Renal cortex interstitium (tissue), 11 donors: Measurements from ENCODE around the gene CLEC11A. TPM values are rescaled to one million over a fixed set of nuclear protein-coding genes. Genes with fewer than 3 reads are reported as not detected.
"Not testable (repeated sequence)": the region's sequence is repeated elsewhere in the genome, so short reads cannot be mapped to it uniquely, and the experiment has no call there.

Experiments used
- DNase-seq, 11 donors: peaks; one replicate each; pipeline ENCODE4 v3.0.0-alpha.2; 2013; ENCODE audit warnings: low read depth in 9 of 11, low spot score in 4 of 11; ENCODE audit errors: extremely low read depth in 1 of 11
- polyA plus RNA-seq, 3 donors: library from polyadenylated mRNA; unstranded; fragments of 120-200 nt; gene quantifications; one replicate each; pipeline ENCODE4 v1.2.1, GENCODE V29; 2013; ENCODE audit not compliant: insufficient read length in 3 of 3

Gene CLEC11A
- polyA plus RNA-seq, 3 donors = 18.5 to 37.9 (median 37.6) TPM

DNA sequence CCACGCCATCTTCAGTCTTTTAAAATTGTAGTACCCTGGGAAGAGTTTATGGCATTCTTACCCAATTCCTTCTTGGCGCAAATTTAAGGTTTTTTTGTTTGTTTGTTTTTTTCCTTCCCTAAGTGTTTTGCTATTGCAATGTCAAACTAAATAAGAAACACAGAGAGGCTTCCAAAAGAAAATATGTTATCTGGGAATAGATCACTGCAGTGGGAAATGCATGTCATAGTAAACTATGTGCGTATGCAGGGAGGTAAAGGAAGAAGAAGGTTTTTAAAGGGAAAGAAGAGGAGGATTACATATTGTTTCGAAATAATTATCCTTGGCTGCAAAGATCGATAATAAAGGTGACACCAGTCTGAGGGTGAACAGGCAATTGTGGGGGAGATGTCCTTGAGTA, 13.2 kb downstream of the CLEC11A start:
- no peak for DNase-seq

DNA sequence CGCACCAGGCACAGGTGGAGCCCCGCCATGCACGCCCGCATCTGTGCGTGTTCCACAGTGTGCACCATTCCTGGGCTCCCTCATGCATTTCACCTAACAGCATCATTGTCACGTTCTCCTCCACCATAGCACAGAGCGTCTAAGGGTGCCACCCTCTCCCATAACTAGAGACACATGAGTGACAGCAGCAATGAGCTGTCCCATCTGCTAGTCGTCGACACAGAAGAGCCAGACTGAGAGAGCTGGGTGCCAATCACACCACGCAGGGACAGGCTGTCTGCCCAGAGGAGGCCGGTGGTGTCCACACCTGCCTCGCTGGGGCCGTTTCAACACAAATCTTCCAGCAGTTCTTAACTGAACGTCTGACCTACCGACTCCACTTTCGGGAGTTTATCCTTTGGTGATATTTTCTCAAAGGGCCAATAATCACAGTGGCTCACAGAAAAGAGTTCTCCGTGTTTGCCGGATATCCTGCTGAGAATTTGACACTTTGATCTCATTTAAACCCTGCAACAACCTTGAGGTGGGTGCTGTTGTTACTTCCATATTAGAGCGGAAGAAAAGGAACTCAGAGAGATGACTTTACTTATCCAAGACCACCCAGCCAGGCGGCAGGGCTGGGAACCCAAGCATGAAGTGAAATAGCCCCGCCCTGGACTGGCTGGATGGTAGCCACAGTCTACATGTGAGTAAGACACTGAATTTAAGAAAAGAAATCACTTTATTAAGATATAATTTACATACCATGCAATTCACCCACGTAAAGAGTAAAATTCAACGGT, 16.2 kb downstream of the CLEC11A start:
- no peak for DNase-seq

DNA sequence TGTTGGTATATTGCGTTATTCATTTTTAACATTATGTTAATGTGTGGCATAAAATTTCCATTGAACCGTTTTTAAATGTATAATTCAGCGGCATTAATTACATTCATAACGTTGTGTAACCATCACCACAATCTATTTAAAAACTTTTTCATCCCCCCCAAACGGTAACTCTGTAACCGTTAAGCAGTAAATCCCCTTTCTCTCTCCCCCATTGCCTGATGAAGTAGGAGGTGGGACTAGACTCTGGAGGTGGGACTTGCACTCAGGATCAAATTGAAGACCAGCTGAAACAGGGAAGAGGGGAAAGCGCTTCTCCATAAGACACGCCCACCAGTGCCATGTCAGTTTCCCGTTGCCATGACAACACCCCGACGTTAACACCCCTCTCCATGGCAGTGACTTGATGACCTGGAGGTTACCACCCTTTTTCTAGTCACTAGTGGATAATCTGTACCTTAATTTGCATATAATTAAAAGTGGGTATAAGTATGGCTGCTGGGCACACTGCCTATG, 16.8 kb downstream of the CLEC11A start:
- no peak for DNase-seq

DNA sequence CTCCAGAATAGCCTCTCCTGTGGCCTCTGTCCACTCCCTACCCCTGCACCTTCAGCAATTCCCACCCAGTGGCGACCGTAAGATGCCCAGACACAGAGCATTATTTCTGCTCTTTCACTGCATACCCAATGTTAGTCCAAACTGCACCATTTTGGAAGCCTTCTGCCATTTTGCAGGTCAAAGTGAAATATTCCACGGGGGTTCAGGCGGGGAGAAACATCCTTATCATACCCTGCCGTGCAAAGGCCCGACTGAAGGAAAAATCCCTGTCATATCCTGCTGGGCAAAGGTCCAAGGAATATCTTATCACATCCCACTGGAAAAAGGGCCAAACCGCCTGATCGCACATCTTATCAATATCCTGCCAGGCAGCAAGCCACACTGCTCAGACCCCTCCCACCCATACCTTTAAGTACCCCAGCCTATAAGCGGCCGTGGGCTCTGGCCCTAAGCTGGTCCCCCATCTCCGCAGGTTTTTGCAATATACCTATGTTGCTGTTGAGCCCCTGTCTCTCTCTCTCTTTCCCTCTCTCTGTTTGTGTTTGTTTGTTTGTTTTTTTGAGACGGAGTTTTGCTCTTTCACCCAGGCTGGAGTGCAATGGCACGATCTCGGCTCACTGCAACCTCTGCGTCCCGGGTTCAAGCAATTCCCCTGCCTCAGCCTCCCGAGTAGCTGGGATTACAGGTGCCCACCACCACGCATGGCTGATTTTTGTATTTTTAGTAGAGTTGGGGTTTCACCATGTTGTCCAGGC, 18.2 kb downstream of the CLEC11A start:
- no peak for DNase-seq

DNA sequence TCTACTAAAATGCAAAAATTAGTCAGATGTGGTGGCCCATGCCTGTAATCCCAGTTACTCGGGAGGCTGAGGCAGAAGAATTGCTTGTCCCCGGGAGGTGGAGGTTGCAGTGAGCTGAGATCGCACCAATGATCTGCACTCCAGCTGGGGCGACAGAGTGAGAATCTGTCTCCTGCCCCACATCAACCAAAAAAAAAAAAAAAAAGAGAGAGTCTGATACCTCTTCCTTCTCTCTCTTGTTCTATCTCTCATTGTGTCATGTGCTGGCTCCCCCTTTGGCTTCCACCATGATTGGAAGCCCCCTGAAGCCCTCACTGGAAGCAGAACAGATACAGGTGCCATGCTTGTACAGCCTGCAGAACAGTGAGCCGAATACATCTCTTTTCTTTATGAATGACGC, 20.4 kb downstream of the CLEC11A start:
- no peak for DNase-seq

DNA sequence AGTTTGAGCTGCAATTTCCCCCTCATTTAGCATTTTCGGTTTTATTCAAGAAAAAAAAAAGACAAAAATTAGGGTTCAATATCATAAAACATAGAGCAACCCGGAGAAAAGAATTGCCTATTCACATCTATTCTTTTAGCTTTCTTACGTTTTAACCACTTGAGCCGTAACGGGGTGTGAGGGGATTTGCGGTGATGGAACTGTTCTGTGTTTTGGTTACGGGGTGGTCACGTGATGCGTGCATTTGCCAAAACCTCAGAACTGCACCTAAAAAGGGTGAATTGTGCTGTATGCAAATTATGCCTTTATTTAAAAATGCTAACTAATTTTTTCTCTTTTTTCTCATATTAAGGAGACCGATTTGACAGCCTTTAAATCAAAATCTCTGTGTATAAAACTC, 22.1 kb downstream of the CLEC11A start:
- DNase-seq = no peak

DNA sequence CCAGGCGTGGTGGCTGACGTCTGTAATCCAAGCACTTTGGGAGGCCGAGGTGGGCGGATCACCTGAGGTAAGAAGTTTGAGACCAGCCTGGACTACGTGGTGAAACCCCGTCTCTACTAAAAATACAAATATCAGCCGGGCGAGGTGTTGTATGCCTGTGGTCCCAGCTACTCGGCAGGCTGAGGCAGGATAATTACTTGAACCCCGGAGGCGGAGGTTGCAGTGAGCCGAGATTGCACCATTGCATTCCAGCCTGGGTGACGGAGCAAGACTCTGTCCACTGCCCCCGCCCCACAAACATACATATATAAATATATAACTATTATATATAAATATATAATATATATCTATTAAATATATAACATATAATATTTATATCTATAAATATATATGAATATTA, 24.0 kb downstream of the CLEC11A start:
- not testable (repeated sequence) for DNase-seq

DNA sequence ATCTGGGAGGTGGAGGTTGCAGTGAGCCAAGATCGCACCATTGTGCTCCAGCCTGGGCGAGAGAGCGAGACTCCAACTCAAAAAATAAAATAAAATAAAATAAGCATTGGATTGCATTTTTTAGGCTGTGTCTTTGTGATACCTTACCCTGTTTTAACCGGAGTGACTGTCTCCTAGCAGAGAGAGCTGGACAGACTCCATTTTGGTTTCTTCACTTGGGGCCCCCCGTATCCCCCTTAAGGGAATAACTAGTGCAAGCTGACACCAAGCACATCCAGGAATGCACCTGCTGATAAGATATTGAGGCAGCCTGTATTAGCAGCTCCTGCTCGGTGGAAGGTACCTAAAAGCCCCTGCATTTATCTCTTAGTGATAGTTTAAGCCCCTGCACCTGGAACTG, 26.3 kb downstream of the CLEC11A start:
- no peak for DNase-seq

DNA sequence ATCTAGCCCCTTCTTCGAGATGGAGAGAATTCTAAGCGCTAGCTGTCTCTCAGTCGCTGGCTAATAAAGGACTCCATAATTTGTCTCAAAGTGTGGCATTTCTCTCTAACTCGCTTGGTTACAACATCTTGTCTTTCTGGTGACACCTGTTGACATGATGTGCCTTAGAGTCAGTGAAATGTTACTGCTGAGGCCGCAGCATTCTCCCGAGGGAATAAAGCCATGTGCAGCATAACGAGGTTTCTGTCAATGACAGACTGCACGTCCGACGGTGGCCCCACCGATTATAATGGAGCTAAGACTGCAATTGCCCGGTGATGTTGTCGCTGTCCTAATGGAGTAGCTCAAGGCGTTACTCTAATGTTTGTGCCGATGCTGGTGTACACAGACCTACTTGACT, 26.8 kb downstream of the CLEC11A start:
- no peak for DNase-seq

DNA sequence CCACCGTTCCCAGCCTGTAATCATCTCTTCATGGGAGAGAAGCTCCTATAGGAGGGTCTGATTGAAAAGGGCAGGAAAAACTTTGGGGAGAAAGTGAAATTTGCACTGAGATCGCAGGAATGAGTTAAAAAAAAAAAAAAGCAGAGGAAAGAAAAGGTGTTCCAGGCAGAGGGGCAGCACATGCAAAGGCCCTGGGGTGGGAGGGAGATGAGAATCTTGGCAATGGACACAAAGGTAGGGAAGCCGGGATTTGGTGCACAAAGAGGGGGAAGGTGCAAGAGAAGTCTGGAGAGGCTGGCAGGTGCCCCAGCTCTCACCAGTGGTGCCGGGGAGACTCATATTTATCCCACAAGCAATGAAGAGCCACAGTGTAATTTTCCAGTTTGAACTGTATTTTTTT, 30.7 kb downstream of the CLEC11A start:
- DNase-seq = no peak

DNA sequence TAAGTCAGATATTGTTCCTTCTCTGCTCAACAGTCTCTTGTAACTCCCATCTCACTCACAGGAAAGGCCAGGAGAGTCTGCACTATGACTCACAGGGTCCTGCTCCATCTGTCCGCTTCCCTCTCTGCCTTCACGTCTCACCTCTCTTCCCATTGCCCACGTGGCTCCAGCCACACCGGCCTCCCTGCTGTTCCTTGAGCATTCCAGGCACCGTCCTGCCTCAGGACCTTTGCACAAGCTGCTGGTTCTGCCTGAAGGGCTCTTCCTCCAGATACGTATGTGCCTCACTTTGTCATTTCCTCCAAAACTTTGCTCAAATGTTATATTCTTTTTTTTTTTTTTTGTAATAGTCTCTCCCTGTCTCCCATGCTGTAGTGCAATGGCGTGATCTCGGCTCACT, 33.1 kb downstream of the CLEC11A start:
- not testable (repeated sequence) for DNase-seq

DNA sequence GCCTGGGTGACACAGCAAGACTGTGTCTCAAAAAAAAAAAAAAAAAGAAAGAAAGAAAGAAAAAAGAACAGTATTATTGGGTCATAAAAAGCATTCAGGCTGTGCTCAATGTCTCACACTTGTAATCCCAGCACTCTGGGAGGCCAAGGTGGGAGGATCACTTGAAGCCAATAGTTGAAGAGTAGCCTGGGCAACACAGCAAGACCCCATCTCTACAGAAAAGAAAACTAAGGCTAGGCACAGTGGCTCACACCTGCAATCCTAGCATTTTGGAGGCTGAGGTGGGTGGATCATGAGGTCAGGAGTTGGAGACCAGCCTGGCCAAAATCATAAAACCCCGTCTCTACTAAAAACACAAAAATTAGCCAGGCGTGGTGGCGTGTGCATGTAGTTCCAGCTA, 34.5 kb downstream of the CLEC11A start:
- not testable (repeated sequence) for DNase-seq

DNA sequence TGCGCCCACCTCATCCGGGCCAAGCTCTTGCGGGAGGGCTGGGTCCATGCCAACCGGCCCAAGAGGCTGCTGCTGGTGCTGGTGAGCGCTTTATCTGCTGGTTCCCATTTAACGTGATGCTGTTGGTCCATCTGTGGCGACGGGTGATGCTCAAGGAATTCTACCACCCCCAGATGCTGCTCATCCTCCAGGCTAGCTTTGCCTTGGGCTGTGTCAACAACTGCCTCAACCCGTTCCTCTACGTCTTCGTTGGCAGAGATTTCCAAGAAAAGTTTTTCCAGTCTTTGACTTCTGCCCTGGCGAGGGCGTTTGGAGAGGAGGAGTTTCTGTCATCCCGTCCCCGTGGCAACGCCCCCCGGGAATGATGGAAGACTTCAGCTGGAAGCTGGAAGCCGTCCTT, 35.9 kb downstream of the CLEC11A start:
- DNase-seq = not testable (repeated sequence)

DNA sequence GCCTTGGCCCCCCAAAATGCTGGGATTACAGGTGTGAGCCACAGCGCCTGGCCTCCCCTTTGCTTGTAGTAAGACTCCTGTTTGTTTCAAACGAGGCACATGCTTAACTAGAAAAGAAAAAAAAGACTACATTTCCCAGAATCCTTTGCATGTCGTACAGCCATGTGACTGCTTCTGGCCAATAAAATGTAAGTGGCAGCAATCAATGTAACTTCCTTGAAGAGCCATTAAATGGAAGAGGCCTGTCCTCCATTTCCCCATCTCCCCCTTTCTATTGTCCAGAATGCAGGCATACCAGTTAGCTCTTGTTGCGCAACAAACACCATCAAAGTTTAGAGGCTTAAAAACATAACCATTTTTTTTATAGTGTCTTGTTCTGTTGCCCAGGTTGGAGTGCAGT, 36.7 kb downstream of the CLEC11A start:
- no peak for DNase-seq

DNA sequence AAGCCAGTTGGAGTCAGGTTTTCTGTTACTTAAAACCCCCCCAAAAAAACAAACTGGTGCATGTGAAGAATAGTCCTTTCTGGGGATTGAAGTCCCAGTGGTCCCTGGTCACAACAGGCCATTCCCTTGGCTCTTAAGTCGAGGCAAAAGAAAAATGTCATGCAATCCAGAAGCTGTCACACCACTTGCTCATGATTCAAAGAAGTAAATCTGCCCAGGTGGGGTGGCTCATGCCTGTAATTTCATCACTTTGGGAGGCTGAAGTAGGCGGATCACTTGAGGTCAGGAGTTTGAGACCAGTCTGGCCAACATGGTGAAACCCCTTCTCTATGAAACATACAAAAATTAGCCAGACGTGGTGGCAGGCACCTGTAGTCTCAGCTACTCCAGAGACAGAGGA, 38.3 kb downstream of the CLEC11A start:
- DNase-seq = not testable (repeated sequence)

DNA sequence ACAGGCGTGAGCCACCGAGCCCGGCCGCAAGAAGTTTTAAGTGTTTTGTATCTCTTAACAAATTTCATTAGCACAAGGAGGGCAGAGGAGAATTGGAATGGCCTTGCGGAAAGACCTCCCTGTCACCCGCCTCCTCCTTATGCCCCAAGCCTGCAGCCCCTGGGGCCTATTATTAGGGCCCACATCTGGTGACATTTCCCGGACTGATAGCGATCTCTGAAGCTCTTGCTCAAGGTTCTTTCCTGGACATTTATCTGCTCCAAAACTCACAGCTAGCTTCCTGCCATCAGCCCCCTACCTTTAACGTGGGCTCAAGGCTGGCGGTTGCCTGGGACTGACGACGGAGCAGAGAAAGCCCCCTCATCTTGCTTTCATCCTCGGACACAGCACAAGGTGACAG, 40.4 kb downstream of the CLEC11A start:
- not testable (repeated sequence) for DNase-seq

DNA sequence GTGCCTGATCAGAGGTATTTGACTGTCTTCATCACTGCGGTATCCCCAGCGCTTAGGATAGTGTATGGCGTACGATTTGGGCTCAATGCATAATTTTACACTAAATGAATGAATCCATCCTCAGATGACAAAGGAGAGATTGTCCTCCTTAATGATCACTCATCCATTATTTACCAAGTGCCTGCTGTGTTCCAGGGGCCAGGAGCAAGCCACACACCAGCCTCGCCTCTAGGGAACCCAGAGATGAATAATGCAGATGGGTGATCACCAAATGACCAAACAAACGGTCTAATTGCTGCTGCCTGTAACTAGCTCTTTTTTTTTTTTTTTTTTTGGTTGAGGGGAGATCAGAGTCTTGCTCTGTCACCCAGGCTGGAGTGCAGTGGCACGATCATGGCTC, 41.2 kb downstream of the CLEC11A start:
- no peak for DNase-seq

DNA sequence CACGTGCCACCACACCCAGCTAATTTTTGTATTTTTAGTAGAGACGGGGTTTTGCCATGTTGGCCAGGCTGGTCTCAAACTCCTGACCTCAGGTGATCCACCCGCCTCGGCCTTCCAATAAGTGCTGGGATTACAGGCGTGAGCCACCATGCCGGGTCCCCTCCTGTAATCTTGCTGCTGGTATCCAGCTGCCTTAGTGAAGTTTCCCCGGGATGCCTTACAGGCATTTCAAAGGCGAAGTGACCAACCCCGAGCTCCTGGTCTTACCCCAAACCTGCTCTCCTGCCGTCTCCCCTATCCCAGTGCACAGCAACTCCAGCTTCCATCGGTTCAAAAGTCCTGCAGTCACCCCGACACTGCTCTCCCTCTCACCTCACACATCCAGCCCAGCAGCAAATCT, 43.6 kb downstream of the CLEC11A start:
- not testable (repeated sequence) for DNase-seq

DNA sequence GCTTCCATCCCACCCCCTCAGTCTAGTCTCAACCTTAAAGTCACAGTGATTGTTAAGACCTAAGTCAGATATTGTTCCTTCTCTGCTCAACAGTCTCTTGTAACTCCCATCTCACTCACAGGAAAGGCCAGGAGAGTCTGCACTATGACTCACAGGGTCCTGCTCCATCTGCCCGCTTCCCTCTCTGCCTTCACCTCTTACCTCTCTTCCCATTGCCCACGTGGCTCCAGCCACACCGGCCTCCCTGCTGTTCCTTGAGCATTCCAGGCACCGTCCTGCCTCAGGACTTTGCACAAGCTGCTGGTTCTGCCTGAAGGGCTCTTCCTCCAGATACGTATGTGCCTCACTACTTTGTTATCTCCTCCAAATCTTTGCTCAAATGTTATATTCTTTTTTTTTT, 44.1 kb downstream of the CLEC11A start:
- DNase-seq = not testable (repeated sequence)

DNA sequence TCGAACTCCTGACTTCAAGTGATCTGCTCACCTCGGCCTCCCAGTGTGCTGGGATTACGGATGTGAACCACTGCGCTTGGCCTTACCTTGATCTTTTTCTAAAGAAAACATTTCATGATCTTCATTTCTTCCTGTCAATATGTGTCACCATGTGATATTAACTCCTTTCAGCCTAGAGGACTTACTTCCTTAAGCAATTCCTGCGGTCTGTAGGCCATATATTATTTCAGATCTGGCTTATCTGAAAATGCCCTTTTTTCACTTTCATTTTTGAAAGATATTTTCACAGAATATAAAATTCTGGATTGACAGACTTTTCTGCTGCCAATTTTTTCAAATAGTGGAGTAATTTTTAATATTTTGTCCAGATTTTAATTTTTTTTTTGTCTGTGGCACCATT, 45.1 kb downstream of the CLEC11A start:
- DNase-seq = no peak
